Osteocyte (in vitro differentiated cells): Measurements from ENCODE around the gene GLIS2. TPM values are rescaled to one million over a fixed set of nuclear protein-coding genes. Genes with fewer than 3 reads are reported as not detected.
A peak's percentile ranks its signal among the peaks of the same experiment; 100 is the strongest.

Experiments
- DNase-seq: peaks from one replicate; pipeline ENCODE4 v3.0.0; 2021; ENCODE audit warnings: mixed read lengths; ENCODE audit not compliant: unreplicated experiment; ENCODE audit errors: extremely low spot score
- H3K27ac Mint-ChIP-seq: one replicate; pipeline ENCODE4 v1.8.0; 2021; ENCODE audit warnings: mild to moderate bottlenecking, mixed read lengths; ENCODE audit not compliant: unreplicated experiment
- H3K27me3 Mint-ChIP-seq: one replicate; pipeline ENCODE4 v1.8.0; 2021; ENCODE audit warnings: mixed read lengths; ENCODE audit not compliant: unreplicated experiment
- H3K36me3 Mint-ChIP-seq: one replicate; pipeline ENCODE4 v1.8.0; 2021; ENCODE audit warnings: mixed read lengths; ENCODE audit not compliant: unreplicated experiment
- H3K4me1 Mint-ChIP-seq: one replicate; pipeline ENCODE4 v1.8.0; 2021; ENCODE audit warnings: mixed read lengths; ENCODE audit not compliant: unreplicated experiment
- H3K4me3 Mint-ChIP-seq: one replicate; pipeline ENCODE4 v1.8.0; 2021; ENCODE audit warnings: mild to moderate bottlenecking, moderate library complexity, mixed read lengths; ENCODE audit not compliant: unreplicated experiment
- H3K9me3 Mint-ChIP-seq: one replicate; pipeline ENCODE4 v1.8.0; 2021; ENCODE audit warnings: mixed read lengths; ENCODE audit not compliant: unreplicated experiment
- total RNA-seq: library from RNA; stranded (reverse); gene quantifications from 2 replicates; pipeline ENCODE4 v1.2.1, GENCODE V29; 2021
- TF ChIP-seq, protein P1 (sequence below): fragments of 200-600 bp; sonication (generic); IDR thresholded peaks from 2 replicates; pipeline ENCODE4 v1.5.0; 2021; ENCODE audit warnings: antibody characterized with exemption, mild to moderate bottlenecking, moderate library complexity

GLIS2 gene
- total RNA-seq, 1 donor from 2014 or later = 59.9 TPM

DNA sequence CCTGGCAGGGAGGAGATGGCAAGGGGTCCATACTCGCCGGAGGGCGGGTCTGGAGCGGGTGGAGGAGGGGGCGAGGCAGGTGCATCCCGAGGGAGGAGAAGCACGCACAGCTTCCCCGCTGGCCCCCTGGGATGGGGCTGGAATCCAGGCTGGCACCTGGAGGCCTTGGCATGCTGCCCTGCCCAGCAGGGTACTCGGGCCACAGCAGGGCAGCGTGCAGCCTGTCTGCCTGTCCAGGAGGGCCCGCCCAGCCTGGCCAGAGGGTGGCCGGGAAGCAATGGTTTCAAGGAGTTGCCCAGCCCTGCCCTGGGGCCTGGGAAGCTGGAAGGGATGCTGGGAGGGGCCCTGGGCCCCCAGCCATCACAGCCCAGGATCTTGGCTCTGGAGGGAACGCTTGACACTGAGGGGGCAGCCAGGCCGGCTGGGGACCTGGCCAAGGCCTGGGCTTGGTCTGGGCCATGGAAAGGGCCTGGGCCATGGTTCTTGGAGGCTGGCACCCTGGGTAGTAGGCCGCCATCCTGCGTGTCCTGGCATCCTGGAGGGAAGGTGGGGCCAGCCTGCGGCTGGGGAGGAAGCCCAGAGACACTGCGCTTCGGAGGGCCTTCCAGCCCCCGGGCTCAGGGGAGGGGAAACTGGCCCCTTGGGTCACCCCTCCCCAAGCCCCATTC lies 1.1 kb downstream of the GLIS2 start:
- H3K27me3 Mint-ChIP-seq = no peaks in the 10 kb centered on the region
- peak; percentile 92 for DNase-seq

DNA sequence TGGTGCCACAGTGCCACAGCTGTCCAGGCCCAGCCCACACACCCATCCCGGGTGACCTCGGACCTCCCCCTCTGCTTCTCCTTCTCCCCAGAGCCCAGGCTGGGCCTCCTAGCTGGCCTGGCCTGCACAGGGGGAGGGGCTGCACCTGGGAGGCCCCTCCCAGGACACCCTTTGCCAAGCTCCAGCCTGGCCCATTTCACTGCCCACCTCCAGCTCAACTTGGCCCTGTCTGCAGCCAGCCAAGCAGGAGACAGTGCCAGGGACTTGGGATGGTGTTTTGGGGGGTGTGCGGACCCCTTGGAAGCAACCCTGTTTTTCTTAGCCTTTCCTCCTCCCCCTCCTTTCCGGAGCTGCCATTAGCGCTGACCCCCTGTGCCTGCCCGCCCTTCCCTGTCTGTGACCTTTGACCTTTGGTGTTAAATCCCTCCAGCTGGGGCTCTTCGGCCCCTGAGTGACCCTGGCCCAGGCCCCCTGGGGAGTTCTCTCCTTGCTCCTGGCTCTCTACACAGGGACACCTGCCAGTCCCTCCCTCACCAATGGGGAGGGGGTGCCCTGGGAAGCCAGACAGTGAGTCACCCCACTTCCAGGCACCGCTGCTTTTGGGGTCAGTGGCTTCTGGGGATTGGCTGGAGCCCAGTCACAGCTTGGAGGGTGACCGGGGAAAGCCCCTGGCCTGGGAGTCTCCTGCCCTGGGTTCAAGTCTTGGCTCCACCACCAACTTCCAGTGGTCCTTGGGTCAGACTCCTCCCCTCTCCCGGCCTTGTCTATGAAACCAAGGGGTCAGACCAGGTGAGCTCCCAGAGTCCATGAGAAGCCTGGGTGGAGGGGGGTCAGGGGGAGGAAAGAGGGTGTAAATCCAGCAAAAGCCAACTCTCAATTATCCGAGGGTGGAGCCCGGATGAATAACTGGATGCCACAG lies 1.9 kb downstream of the GLIS2 start:
- H3K4me1 Mint-ChIP-seq = peaks cover 50% of the 10 kb centered on the region
- H3K4me3 Mint-ChIP-seq = peak overlapping the region; percentile 84
- H3K27me3 Mint-ChIP-seq = no peaks in the 10 kb centered on the region
- no peaks in the 10 kb centered on the region for H3K9me3 Mint-ChIP-seq
- TF ChIP-seq, protein P1, sequence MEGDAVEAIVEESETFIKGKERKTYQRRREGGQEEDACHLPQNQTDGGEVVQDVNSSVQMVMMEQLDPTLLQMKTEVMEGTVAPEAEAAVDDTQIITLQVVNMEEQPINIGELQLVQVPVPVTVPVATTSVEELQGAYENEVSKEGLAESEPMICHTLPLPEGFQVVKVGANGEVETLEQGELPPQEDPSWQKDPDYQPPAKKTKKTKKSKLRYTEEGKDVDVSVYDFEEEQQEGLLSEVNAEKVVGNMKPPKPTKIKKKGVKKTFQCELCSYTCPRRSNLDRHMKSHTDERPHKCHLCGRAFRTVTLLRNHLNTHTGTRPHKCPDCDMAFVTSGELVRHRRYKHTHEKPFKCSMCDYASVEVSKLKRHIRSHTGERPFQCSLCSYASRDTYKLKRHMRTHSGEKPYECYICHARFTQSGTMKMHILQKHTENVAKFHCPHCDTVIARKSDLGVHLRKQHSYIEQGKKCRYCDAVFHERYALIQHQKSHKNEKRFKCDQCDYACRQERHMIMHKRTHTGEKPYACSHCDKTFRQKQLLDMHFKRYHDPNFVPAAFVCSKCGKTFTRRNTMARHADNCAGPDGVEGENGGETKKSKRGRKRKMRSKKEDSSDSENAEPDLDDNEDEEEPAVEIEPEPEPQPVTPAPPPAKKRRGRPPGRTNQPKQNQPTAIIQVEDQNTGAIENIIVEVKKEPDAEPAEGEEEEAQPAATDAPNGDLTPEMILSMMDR = no peak
- DNase-seq = peak; percentile 86
- H3K36me3 Mint-ChIP-seq = no peaks in the 10 kb centered on the region
- H3K27ac Mint-ChIP-seq = peak overlapping the region; percentile 82

More for the DNA sequence above, 1.1 kb downstream of the GLIS2 start:
- Mint-ChIP-seq H3K9me3 (no peaks in the 10 kb centered on the region), H3K4me3 (peak overlapping the region; percentile 84), H3K36me3 (no peaks in the 10 kb centered on the region), H3K27ac (peak overlapping the region; percentile 68), H3K4me1 (peaks cover 47% of the 10 kb centered on the region)
- TF ChIP-seq, protein P1 = no peak

DNA sequence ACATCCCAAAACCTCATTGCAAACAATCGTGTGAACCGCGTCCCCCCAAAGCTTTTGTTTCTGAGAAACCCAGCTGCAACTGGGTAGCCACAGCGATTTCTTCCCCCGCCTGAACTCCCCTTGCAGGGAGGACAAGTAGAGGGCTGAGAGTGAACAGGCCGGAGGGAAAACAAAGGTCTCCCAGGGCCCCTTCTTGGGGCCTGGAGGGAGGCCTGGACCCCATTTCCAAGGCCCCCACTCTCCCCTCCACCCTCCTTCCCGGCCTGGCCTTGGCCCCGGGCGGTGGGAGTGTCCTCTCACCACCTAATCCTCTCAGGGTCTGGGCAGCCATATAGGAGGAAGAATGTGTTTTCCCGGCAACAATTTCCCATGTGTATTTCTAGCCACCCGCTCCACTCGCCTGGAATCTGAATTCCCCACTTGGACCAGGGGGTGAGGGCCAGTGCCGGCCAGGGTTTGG lies 2.6 kb downstream of the GLIS2 start:
- Mint-ChIP-seq H3K27ac (peak overlapping the region; percentile 82), H3K36me3 (no peaks in the 10 kb centered on the region), H3K27me3 (no peaks in the 10 kb centered on the region), H3K4me3 (peak overlapping the region; percentile 84), H3K4me1 (peaks cover 51% of the 10 kb centered on the region), H3K9me3 (no peaks in the 10 kb centered on the region)
- no peak for DNase-seq
- TF ChIP-seq, protein P1 = no peak

DNA sequence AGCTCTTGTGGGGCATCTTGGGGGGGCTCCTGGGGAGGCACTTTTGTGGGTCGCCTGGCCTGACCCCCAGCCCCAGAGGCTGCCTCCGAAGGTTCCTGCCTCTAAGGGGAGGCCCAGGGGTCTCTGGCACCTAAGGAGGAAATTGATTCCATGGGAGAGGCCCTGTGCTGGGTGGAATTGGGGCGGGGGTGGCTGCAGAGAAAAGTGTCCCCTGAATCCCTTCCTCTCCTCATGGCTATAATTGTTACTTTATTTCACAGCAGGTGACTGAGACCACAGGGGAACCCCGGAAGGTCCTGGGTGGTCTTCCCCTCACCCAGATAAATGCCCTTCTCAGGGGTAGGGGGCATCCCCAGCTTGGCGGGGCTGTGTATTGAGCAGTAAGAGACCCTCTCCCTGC lies 3.1 kb downstream of the GLIS2 start:
- H3K4me3 Mint-ChIP-seq = peak overlapping the region; percentile 84
- TF ChIP-seq, protein P1 = no peak
- no peak for DNase-seq
- peaks cover 55% of the 10 kb centered on the region for H3K4me1 Mint-ChIP-seq
- H3K27me3 Mint-ChIP-seq = no peaks in the 10 kb centered on the region
- H3K27ac Mint-ChIP-seq = peak overlapping the region; percentile 82
- H3K36me3 Mint-ChIP-seq = no peaks in the 10 kb centered on the region
- no peaks in the 10 kb centered on the region for H3K9me3 Mint-ChIP-seq
